Ishikawa (cell line): Measurements from ENCODE around the gene KCNH3.

Experiments
- CEBPB ChIP-seq: IDR thresholded peaks from 2 replicates; pipeline ENCODE4 v1.6.1; 2012
- CREB1 ChIP-seq: IDR thresholded peaks from 2 replicates; pipeline ENCODE4 v1.6.1; 2012; ENCODE audit warnings: low read depth
- EGR1 ChIP-seq: IDR thresholded peaks from 2 replicates; pipeline ENCODE4 v1.6.1; 2012
- EP300 ChIP-seq: IDR thresholded peaks from 2 replicates; pipeline ENCODE4 v1.6.1; 2012; ENCODE audit warnings: borderline replicate concordance
- FOXM1 ChIP-seq: IDR thresholded peaks from 2 replicates; pipeline ENCODE4 v1.6.1; 2012; ENCODE audit warnings: low read depth, borderline replicate concordance
- NFIC ChIP-seq: IDR thresholded peaks from 2 replicates; pipeline ENCODE4 v1.6.1; 2012
- RAD21 ChIP-seq: IDR thresholded peaks from 2 replicates; pipeline ENCODE4 v1.6.1; 2012; ENCODE audit warnings: low read depth
- TAF1 ChIP-seq: IDR thresholded peaks from 2 replicates; pipeline ENCODE4 v1.6.1; 2012; ENCODE audit warnings: low read depth, mild to moderate bottlenecking
- TCF12 ChIP-seq: IDR thresholded peaks from 2 replicates; pipeline ENCODE4 v1.6.1; 2012; ENCODE audit warnings: low read depth
- TEAD4 ChIP-seq: IDR thresholded peaks from 2 replicates; pipeline ENCODE4 v1.6.1; 2012
- YY1 ChIP-seq: IDR thresholded peaks from 2 replicates; pipeline ENCODE4 v1.6.1; 2012; ENCODE audit warnings: low read depth
- ZBTB7A ChIP-seq: IDR thresholded peaks from 2 replicates; pipeline ENCODE4 v1.6.1; 2012; ENCODE audit warnings: low read depth
- TF ChIP-seq, protein P1 (sequence below): IDR thresholded peaks from 2 replicates; pipeline ENCODE4 v1.6.1; 2012
- TF ChIP-seq, protein P2 (sequence below): IDR thresholded peaks from 2 replicates; pipeline ENCODE4 v1.6.1; 2012; ENCODE audit warnings: low read depth, mild to moderate bottlenecking
- TF ChIP-seq, protein P3 (sequence below): IDR thresholded peaks from 2 replicates; pipeline ENCODE4 v1.6.1; 2012

KCNH3 gene

DNA sequence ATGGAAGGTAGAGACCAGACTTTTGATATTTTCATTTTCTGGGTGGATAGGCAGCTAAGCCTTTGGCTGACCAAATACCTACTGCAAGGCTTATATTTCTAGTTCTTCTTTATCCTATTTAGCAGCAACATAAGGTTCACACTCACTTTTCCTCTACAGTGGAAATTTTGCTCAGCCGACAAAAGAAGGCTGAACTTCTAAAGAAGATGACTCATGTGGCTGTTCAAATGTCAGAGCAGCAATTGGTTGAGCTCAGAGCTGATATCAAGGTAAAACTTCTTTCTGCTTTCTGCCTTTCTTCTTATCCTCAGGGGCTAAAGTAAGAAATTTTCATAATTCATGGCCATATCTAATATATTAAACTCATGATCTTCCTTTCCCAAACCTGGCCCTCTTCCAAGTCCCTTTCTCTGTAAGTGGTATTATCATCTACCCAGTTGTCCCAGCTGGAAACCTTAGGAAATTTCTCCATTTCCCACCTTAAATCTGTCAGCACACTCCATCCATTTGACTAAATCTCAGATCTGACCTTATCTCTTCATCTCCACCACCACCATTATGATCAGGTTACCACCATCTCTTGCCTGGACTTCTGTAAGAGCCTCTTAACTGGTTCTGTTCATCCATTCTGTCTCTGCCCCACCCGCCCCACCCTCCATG lies 19.8 kb upstream of the KCNH3 start:
- TF ChIP-seq TCF12 (no peak), EGR1 (no peak), EP300 (no peak), RAD21 (no peak), CEBPB (no peak), TEAD4 (no peak), FOXM1 (no peak)
- TF ChIP-seq, protein P1, sequence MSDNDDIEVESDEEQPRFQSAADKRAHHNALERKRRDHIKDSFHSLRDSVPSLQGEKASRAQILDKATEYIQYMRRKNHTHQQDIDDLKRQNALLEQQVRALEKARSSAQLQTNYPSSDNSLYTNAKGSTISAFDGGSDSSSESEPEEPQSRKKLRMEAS, result no peak

GRCh38 chr12:49519574-49519936 lies 19.3 kb upstream of the KCNH3 start:
- TF ChIP-seq RAD21 (no peak), CEBPB (no peak), NFIC (no peak), YY1 (no peak)
- TF ChIP-seq, protein P2, sequence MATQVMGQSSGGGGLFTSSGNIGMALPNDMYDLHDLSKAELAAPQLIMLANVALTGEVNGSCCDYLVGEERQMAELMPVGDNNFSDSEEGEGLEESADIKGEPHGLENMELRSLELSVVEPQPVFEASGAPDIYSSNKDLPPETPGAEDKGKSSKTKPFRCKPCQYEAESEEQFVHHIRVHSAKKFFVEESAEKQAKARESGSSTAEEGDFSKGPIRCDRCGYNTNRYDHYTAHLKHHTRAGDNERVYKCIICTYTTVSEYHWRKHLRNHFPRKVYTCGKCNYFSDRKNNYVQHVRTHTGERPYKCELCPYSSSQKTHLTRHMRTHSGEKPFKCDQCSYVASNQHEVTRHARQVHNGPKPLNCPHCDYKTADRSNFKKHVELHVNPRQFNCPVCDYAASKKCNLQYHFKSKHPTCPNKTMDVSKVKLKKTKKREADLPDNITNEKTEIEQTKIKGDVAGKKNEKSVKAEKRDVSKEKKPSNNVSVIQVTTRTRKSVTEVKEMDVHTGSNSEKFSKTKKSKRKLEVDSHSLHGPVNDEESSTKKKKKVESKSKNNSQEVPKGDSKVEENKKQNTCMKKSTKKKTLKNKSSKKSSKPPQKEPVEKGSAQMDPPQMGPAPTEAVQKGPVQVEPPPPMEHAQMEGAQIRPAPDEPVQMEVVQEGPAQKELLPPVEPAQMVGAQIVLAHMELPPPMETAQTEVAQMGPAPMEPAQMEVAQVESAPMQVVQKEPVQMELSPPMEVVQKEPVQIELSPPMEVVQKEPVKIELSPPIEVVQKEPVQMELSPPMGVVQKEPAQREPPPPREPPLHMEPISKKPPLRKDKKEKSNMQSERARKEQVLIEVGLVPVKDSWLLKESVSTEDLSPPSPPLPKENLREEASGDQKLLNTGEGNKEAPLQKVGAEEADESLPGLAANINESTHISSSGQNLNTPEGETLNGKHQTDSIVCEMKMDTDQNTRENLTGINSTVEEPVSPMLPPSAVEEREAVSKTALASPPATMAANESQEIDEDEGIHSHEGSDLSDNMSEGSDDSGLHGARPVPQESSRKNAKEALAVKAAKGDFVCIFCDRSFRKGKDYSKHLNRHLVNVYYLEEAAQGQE, result no peak
- TF ChIP-seq, protein P1, result no peak

DNA sequence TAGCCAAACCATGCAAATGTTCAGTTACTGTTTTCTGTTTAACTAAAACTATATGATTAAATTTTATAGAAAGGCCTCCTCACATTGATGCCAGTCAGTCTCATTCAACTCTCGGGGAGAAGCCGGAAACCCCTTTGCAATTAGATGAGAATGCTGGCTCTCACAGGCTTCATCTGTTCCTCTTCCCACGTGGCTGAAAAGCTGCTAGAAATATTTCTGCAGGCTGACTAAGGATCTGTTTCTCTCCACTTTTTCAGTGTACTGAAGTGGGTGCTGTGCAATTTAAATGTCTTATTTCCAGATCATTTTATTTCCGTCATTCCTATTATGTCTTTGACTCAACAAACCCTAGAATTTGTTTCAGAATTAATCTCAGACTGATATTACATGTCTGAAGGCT lies 17.4 kb upstream of the KCNH3 start:
- TF ChIP-seq RAD21 (no peak), TCF12 (no peak), NFIC (no peak), EP300 (no peak), CEBPB (no peak), TEAD4 (no peak), YY1 (no peak), FOXM1 (no peak), TAF1 (no peak), ZBTB7A (no peak), CREB1 (no peak), EGR1 (no peak)
- TF ChIP-seq, protein P2, result no peak
- TF ChIP-seq, protein P1, result no peak
- TF ChIP-seq, protein P3, sequence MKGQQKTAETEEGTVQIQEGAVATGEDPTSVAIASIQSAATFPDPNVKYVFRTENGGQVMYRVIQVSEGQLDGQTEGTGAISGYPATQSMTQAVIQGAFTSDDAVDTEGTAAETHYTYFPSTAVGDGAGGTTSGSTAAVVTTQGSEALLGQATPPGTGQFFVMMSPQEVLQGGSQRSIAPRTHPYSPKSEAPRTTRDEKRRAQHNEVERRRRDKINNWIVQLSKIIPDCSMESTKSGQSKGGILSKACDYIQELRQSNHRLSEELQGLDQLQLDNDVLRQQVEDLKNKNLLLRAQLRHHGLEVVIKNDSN, result no peak

- TF ChIP-seq, protein P1, result no peak
- TF ChIP-seq CREB1, result no peak
- TF ChIP-seq, protein P2, result no peak
- TF ChIP-seq, protein P3, result no peak
Measured at GRCh38 chr12:49524660-49525324, 14.0 kb upstream of the KCNH3 start.
